CD4-positive, alpha-beta T cell treated with Interleukin-17A for 4 hours (primary cell): ENCODE results near the gene LRCH4.

Experiments used
- DNase-seq: peaks from one replicate; pipeline ENCODE4 v3.0.0-alpha.2; 2020; ENCODE audit warnings: mixed read lengths

LRCH4 gene

GRCh38 chr7:100585511-100586265 lies at the start of gene LRCH4:
LRCH4 (minus strand) TSS chr7:100586129; CDS start chr7:100586100, 29 bp downstream.
- DNase-seq = peak; percentile 72

GRCh38 chr7:100632951-100633717 lies 47.2 kb upstream of the LRCH4 start:
- DNase-seq = peak; percentile 74

DNA sequence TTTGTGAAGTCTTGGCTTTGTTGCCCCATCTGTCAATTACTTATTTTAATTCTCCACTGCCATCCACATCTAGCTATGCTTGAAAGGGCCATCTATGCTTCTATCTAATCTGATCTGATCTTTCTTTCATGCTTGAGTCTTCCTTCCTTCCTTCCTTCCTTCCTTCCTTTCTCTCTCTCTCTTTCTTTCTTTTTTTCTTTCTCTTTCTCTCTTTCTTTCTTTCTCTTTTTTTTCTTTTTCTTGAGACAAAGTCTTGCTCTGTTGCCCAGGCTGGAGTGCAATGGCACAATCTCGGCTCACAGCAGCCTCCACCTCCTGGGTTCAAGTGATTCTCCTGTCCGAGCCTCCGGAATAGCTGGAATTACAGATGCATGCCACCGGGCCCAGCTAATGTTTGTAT lies 44.1 kb upstream of the LRCH4 start:
- no peak for DNase-seq

- peak; percentile 39 for DNase-seq
These were observed 43.3 kb upstream of the LRCH4 start for GRCh38 chr7:100629117-100629716.

DNA sequence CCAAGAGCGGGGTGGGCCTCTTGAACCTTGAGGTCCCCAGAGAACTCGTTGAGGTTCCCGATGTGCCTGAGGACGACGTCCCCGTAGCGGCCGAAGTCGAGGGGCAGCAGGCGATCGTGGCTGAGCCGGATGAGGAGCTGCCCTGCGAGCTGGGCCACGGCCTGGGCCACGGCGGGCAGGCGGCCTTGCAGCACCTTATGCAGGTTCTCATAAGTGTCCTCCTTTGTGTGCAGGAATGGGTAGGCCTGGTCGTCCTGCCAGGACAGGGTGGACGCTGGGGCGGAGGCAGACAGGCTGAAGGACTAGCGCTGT lies 41.3 kb upstream of the LRCH4 start:
- no peak for DNase-seq

GRCh38 chr7:100626530-100627237 lies 40.8 kb upstream of the LRCH4 start:
- DNase-seq = peak; percentile 95

DNA sequence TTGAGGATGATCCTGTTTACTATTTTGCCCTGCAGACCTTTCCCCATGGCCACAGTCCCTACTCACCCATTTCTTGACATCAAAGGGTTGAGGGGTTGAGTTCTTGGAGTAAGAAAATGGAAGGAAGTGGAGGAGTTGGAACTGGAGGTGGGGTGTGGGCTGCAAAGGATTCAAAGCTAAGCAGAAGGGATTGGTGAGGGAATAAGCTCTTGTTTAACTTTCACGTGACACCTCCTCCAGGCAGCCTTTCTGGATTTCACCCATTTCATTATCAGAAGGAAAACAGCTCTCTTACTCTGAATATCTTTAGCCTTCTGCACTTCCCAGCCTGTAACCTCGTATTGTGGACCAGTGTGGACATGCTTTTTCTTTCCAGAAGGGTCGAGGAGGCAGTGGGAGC lies 40.1 kb upstream of the LRCH4 start:
- no peak for DNase-seq

- DNase-seq = no peak
These were observed 38.3 kb upstream of the LRCH4 start for GRCh38 chr7:100623951-100624824.

GRCh38 chr7:100621554-100621953 lies 35.6 kb upstream of the LRCH4 start:
- DNase-seq = no peak

GRCh38 chr7:100620804-100621203 lies 34.9 kb upstream of the LRCH4 start:
- DNase-seq = no peak

- no peak for DNase-seq
These were observed 34.3 kb upstream of the LRCH4 start for GRCh38 chr7:100620239-100620638.

- no peak for DNase-seq
These were observed 28.5 kb upstream of the LRCH4 start for GRCh38 chr7:100614308-100614861.

- no peak for DNase-seq
These were observed 27.7 kb upstream of the LRCH4 start for GRCh38 chr7:100613412-100614175.

GRCh38 chr7:100612730-100613390 lies 26.9 kb upstream of the LRCH4 start:
- DNase-seq = peak; percentile 40

DNA sequence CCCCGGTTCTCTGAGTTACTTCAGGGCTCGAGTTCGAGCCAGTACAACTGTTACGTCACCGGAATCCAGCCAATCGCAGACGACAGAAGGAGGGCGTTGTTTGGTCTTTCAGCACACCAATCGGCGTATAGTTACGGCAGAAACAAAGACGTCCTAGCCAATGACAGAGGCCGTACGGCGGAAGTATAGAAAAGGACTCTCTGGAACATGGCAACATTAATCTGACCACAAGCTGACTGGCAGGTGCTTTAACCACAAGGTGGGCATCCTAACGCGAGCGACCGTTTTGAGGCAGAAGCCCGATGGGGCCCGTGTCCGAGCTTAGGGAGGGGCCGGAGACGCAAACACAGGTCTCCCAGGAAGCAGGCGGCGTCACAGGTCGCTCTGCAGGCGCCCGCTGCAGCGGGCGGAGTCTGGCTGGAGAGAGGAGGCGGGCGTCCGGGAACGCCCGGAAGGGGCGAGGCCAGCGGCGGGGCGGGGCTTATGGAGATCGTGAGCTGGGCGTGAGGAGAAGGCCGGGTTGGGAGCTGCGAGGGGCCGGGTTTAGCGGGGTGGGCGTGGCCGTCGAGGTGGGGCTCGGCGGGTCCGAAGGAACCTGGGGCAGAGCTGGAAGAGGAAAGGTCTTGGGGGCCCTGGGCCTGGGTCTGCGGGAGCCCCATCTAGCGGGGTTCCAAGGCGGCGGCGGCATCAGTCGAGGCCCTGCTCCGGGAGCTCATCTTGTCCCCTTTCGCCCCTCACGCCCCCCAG lies 26.2 kb upstream of the LRCH4 start, which contains the start of gene MOSPD3:
Gene MOSPD3, plus strand, starts transcription at position 558 of the 747 bp plus-strand sequence. CDS start 252 bp downstream, outside the sequence.
- DNase-seq = peak; percentile 99

DNA sequence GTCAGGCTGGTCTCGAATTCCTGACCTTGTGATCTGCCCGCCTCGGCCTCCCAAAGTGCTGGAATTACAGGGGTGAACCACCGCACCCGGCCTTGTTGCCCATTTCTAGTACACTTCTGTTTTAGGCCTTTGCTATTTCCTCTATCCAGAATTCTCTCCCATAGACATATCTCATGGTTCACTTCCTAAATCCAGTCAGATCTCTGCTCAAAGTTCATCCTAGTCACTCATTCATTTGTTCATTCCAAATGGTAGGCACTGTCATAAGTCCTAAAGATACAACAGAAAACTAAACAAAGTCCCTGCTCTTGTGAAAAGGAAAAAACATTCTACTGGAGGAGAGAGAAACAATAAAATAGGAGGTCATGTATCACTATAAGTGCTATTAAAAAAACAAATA lies 24.0 kb upstream of the LRCH4 start:
- DNase-seq = no peak

DNA sequence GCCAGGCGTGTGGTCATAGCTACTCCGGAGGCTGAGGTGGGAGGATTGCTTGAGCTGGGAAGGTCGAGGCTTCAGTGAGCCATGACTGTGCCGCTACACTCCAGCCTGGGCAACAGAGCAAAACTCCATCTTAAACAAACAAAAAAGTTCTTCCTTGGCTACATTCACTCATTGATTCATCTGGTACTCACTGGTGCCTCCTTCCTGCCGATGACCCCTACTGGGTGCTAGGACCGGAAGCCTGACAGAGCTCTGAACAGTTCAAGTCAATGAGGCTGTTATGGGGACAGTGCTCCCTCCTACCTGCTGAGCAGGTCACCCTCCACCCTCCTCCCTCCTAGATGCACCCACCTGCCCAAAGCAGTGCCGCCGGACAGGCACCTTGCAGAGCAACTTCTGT lies 21.2 kb upstream of the LRCH4 start:
- no peak for DNase-seq

DNA sequence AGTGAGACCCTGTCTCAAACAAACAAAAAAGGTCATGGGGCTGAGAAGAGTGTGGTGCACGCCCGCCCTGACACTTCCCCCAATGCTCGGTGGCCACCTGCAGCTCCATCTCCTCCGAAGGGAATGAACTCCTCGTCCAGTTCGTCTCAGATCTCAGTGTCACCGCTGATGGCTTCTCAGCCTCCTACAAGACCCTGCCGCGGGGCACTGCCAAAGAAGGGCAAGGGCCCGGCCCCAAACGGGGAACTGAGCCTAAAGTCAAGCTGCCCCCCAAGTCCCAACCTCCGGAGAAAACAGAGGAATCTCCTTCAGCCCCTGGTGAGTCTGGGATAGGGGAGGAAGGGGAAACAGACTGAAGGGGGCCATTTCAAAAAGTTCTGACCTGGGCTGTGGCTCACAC lies 20.4 kb upstream of the LRCH4 start:
- no peak for DNase-seq
